ENCODE results near the gene TACO1.

TACO1 gene

GRCh38 chr17:63601439-63602371 lies 1.0 kb downstream of the TACO1 start:
- no peak for DNase-seq

DNA sequence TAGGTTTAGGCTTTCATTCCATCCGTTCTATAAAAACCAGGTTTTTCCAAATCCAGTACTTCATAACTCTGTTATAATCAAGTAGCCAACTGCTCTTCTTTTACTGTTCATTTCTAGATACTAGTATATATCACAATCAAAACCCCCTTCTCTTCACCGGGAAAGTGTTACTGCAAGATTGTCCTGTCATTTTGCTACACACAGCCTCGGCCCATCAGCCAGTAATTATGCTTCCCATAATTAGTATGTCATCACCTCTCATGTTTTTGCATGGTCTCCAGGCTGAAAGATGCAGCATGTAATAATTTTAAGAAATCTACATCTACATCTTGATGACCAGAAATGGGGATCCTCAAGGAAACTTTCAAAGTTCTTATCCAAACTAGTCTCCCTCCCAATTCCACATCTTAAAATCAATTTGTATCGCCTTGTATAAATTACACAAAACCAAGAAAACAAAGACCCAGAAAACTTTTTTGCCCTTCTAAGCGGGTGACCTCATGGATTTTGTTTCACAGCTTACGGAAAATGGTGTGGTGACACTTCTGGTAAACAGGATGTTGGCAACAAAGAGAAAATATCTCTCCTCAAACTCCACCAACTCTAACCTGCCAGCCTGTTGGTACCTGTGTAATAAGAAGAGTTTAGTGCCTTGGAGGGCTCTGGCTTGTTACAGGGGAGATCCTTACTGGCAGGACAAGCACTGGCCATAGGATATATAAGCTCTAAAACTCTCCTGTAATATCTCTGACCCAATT lies 9.3 kb downstream of the TACO1 start:
- DNase-seq: no peak

DNA sequence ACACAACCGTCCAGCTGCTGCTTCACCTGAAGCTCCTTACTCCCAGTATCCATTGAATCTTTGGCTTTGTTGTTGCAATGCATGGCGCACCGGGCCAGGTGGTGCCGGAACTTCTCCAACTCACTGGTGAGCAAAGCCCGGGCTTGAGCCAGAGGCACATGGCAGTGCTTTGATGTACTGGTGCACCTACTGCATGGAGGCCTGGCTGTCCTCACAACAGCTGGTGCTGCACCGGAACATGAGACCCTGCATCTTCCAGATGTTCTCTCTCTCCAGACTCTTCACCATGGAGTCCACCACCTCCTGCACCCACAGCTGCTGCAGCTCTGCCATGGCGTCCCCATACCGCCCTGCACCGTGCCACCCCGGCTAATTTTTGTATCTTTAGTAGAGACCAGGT lies 10.2 kb downstream of the TACO1 start:
- no peak for DNase-seq

DNA sequence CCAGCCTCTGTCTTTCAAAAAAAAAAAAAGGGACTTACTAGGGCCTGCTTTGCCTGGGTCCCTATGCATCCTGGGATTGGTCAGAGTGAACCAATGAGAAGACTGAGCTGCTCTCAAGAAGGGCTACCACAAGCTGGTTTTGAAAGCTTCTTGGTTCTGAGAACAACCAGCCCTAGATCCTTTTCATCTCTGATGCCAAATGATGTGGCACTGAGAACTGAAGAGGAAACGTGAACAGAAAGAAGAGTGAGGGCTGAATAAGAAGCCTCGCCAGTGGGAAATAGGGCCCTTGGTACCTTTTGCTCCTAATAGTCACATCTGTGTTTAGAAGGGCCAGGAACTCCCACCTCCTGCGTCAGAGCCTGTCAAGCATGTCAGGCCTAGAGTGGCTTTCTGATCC lies 10.7 kb downstream of the TACO1 start:
- no peak for DNase-seq

DNA sequence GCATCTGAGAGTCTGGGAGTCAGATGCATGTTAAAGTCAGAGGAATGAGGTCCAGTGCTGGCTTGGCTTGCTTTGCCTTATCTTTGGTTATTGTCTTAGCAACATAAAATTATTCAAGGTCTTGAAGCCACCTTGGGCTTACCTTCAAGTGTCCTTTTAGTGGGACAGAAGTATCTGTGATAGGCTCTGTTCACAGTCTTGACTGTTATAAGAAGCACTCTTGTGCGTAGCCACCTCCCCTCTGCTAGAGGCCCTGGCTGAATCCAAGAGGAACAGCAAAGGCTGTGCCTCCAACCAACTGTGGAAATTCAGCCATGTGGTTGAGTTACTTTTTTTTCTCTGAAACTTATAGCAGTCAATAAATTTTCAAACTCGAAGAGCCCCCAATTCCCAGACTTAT lies 13.0 kb downstream of the TACO1 start:
- DNase-seq: no peak

DNA sequence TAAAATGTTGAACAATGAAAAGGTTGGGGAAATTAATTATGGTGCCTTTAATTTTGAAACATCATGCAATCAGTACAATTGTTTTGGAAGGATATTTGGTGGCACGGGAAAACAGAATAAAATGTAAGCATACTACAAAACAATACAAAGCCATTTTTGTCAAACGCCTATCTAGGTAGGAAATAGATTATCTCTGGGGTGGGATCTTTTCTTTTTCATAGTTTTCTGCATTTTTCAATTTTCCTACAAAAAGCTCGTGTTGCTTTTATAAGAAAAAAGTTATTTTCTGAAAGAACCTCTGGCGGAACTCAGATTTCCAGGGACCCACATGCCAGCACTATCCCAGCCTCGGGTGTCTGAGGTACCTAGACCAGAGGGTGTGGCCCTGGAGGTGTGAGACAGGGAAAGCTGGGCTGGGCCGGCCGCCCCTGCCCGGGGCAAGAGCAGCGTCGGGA lies 20.6 kb downstream of the TACO1 start:
- DNase-seq: no peak

- peak; percentile 100 for DNase-seq
Observed at GRCh38 chr17:63621684-63622573, 21.2 kb downstream of the TACO1 start, which contains the start of gene MAP3K3. Gene MAP3K3 (plus strand): TSS chr17:63622417. CDS start chr17:63622760, 343 bp downstream.

DNA sequence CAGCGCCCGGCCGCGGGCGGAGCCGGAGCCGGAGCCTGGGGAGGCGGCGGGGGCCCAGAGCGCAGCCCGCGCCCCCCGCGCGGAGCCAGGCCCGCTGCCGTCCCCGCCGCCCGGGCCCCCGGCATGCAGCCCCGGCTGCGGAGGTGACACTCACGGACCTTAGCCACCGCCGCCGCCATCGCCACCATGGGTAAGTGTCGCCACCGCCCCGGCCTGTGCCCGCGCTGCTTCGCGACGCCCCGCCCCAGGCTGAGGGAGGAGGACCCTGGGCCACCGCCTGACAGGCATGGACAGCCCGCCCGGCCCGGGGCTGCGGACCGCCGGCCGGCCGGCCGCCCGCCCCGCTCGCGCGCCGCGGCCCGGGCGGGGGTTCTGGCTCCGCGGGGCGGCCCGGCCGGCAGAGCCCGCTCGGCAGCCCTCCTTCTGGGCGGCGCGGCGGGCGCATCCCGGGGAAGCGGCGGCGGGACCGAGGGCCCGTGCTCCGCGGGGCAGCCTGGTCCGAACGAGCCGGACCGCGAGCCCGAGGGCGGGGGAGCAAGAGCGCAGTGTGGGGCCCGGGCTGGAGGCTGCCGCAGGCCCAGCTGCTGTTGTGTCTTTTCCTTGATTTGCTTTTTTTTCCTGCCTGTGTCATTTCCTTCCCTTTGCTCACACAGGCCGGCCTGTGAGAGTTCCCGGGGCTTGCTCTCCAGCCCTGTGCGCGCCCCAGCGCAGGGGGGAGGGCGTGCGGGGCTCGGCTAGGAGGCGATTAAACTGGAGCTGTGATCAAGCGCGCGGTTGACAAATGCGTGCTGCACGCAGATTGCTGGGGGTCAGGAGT lies 22.1 kb downstream of the TACO1 start:
- DNase-seq: peak; percentile 60 to 80

GRCh38 chr17:63623786-63624530 lies 23.3 kb downstream of the TACO1 start:
- DNase-seq: no peak

GRCh38 chr17:63624531-63624880 lies 23.8 kb downstream of the TACO1 start:
- peak; percentile 38 to 50 for DNase-seq

DNA sequence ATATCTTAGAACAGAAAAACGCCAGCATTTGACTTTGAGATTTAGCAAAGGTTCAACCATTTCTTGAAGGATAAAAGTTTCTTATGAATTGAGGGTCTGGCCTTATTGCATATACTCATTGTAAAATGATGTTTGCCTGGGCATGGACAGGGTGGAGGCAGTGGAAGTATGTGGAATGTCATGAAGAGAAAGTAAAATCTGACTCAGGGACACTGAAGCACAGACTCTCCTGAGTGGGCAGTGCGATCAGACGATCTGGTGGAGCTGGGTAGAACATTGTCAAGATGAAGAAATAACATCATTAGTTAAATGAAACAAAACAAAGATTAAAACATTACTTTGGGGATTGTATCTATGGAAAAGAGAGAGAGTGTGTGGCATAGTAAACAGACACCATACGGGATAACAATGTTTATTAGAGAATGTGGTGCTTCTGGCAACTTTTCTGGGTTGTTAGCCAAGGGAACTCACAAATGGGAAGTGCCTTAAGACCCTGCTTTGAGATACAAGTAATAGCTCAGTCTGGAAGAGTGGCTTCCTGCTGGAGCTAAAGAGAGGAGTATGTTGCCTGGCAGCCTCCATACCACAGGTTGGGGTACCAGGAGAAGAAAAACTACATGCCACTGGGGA lies 26.0 kb downstream of the TACO1 start:
- DNase-seq: peak; percentile 28 to 38

- no peak for DNase-seq
Observed at GRCh38 chr17:63629627-63630026, 28.9 kb downstream of the TACO1 start.

DNA sequence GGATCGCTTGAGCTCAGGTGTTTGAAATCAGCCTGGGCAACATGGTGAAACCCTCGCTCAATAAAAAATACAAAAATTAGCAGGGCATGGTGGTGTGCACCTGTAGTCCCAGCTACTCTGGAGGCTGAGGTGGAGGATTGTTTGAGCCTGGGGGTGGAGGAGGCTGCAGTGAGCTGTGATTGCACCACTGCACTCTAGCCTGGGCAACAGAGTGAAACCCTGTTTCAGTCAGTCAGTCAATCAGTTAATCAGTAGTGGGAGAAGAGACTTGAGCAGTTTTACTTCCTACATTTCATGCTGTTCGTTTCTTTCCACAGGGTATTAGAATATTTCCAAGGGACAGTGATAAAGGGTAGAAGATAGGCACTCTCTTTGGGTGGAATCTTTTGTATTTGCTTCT lies 30.4 kb downstream of the TACO1 start:
- DNase-seq: no peak

GRCh38 chr17:63631626-63632025 lies 30.9 kb downstream of the TACO1 start:
- no peak for DNase-seq

- no peak for DNase-seq
Observed at GRCh38 chr17:63633742-63634141, 33.0 kb downstream of the TACO1 start.

GRCh38 chr17:63634163-63634562 lies 33.5 kb downstream of the TACO1 start:
- DNase-seq: peak; percentile 84 to 85

GRCh38 chr17:63634816-63635215 lies 34.1 kb downstream of the TACO1 start:
- DNase-seq: no peak

DNA sequence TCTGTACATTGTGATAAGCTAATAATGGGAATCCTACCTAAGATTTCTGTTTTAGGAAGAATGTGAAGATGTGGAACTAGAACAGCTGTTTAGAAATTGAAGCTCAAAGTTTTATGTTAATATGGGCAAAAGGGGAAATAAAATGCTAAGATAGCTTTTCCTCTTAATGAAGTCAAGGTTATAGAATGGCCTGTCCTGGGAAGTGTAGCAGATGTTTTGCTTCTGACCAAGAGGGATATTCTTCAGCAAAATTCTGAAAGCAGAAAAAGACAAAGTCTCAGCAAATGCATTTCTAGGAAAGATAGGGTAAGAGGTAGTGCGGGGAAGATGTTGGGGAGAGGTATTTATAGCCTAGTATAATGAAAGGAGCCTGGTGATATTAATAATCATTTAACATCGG lies 34.6 kb downstream of the TACO1 start:
- peak in 1 of 2 donors; percentile 46 for DNase-seq

DNA sequence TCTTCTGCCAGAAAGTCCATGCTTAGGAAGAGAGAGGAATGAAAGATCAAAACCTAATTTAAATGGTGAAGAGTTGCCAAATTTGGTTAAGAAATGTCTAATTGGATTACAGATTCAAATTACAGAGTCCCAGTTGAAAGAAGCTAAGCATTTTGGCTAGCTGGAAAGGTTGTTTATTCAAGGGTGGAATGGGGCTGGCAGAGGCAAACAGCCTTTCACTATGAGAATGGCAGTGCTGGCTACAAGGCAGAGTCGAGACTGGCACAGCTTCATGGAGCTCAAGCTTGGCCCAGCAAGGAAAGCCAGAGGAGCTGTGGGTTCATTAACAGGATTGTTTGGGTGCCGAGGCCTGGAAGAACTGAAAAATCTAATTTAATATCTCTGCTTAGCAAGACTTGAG lies 35.1 kb downstream of the TACO1 start:
- no peak for DNase-seq

DNA sequence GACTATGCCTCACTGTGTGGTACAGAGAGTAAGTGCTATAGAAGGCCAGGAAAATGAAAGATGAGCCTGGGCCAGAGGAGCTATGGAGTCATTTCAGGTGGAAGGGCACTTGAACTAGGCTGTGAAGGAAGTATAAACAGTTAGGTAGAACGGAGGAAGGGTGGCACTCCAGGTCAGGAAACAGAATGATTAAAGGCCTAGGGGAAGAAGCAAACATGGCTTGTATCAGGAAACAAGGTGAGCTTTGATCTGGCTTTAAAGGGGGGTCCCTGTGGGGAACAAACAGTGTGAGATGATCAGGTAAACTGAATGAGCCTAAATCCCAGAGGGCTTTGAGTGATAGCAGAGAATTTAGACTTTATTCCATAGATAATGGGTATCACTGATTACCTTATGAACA lies 38.4 kb downstream of the TACO1 start:
- no peak for DNase-seq

Measured in inflammatory macrophage (primary cell).